HCT116 (cell line): ENCODE results near the gene TMEM181. TPM values are rescaled to one million over a fixed set of nuclear protein-coding genes. Genes with fewer than 3 reads are reported as not detected.
A peak's percentile ranks its signal among the peaks of the same experiment; 100 is the strongest.

Experiments
- ATAC-seq: fragments of 200-7000 bp; cut with Tn5 transposase; 2 replicates; pipeline ENCODE4 v1.9.1; 2020; ENCODE audit warnings: mild to moderate bottlenecking, moderate library complexity
- BruUV-seq: library from RNA; stranded (reverse); fragments of 400-500 nt; replicated peaks from 2 replicates; lab custom pipeline; 2021; lab: Mats Ljungman, UMichigan
- CTCF ChIA-PET: fragments of 300-600 bp; sonication (Branson Sonifier 250); formaldehyde crosslinking; loops from one replicate; lab custom pipeline; 2021; ENCODE audit warnings: antibody characterized with exemption; lab: Charles Lee
- POLR2A ChIA-PET: fragments of 300-600, 350-600 bp; sonication (Branson Sonifier 250); formaldehyde crosslinking; loops from one replicate; lab custom pipeline; 2021; ENCODE audit warnings: antibody characterized with exemption; lab: Charles Lee
- RAD21 ChIA-PET, 2 experiments: fragments of 300-600 bp; sonication (Branson Sonifier 250); formaldehyde crosslinking; loops; one replicate each; lab custom pipeline; 2023; ENCODE audit warnings: low total read pairs in 2 of 2; ENCODE audit not compliant: uncharacterized antibody in 2 of 2, unreplicated experiment in 2 of 2, low non-redundant PET in 1 of 2; lab: Charles Lee
- DNase-seq: peaks from one replicate; pipeline ENCODE4 v3.0.0-alpha.2; 2010; ENCODE audit warnings: low read depth, low spot score
- H2AFZ ChIP-seq: fragments of 200-600 bp; shearing (Covaris generic), sonication (generic); 2 replicates; pipeline ENCODE4 v1.6.1; 2017; ENCODE audit warnings: low read depth, mixed run types, mixed read lengths, antibody characterized with exemption, low read length; ENCODE audit not compliant: poor library complexity, severe bottlenecking
- H3K27ac ChIP-seq: 2 replicates; pipeline ENCODE4 v1.5.1; 2012; ENCODE audit warnings: low read depth, low read length
- H3K27me3 ChIP-seq: fragments of 200-600 bp; sonication (generic); 2 replicates; pipeline ENCODE4 v1.6.1; 2016; ENCODE audit warnings: mixed run types, low read length, mixed read lengths; ENCODE audit not compliant: insufficient read depth
- H3K36me3 ChIP-seq, 2 experiments: fragments of 200-500 bp in 1 of 2; fragments of 200-600 bp in 1 of 2; sonication (Bioruptor generic) in 1 of 2; sonication (generic) in 1 of 2; 2 replicates each; pipeline versions ENCODE4 v1.5.1 to v1.6.1; 2014 to 2016; ENCODE audit warnings: low read length in 2 of 2, inconsistent platforms in 1 of 2, mixed read lengths in 1 of 2, mixed run types in 1 of 2; ENCODE audit not compliant: insufficient read depth in 2 of 2, control insufficient read depth in 1 of 2
- H3K4me1 ChIP-seq, 2 experiments: fragments of 200-600 bp in 1 of 2; sonication (generic) in 1 of 2; 2 replicates each; pipeline versions ENCODE4 v1.5.1 to v1.6.1; 2012 to 2017; ENCODE audit warnings: low read length in 2 of 2, inconsistent platforms in 1 of 2, mild to moderate bottlenecking in 1 of 2, mixed read lengths in 1 of 2, mixed run types in 1 of 2, moderate library complexity in 1 of 2; ENCODE audit not compliant: insufficient read depth in 2 of 2, control insufficient read depth in 1 of 2
- H3K4me2 ChIP-seq: fragments of 200-600 bp; sonication (generic); 2 replicates; pipeline ENCODE4 v1.6.1; 2017; ENCODE audit warnings: mixed run types, low read length, mixed read lengths
- H3K4me3 ChIP-seq, 2 experiments: fragments of 200-600 bp in 1 of 2; sonication (generic) in 1 of 2; replicated peaks in 1 of 2; 2 replicates each; pipeline ENCODE4 v1.5.1; 2011 to 2016; ENCODE audit warnings: low read length in 2 of 2, control low read depth in 1 of 2, low read depth in 1 of 2, mild to moderate bottlenecking in 1 of 2, mixed read lengths in 1 of 2, mixed run types in 1 of 2
- H3K79me2 ChIP-seq: fragments of 200-600 bp; sonication (generic); 2 replicates; pipeline ENCODE4 v1.6.1; 2017; ENCODE audit warnings: mild to moderate bottlenecking, mixed run types, low read length, moderate library complexity, mixed read lengths; ENCODE audit not compliant: insufficient read depth
- H3K9ac ChIP-seq: fragments of 200-600 bp; sonication (generic); 2 replicates; pipeline ENCODE4 v1.6.1; 2016; ENCODE audit warnings: low read length, mixed read lengths
- H3K9me2 ChIP-seq: fragments of 200-600 bp; sonication (generic), shearing (Covaris generic); 2 replicates; pipeline ENCODE4 v1.6.1; 2017; ENCODE audit warnings: mixed run types, mild to moderate bottlenecking, moderate library complexity; ENCODE audit not compliant: insufficient read depth
- H3K9me3 ChIP-seq, 2 experiments: fragments of 200-500 bp in 1 of 2; fragments of 200-600 bp in 1 of 2; sonication (Bioruptor generic) in 1 of 2; sonication (generic) in 1 of 2; 2 replicates each; pipeline ENCODE4 v1.6.1; 2014 to 2017; ENCODE audit warnings: low read length in 2 of 2, mixed read lengths in 2 of 2, inconsistent platforms in 1 of 2, low read depth in 1 of 2, mild to moderate bottlenecking in 1 of 2, mixed run types in 1 of 2, moderate library complexity in 1 of 2; ENCODE audit not compliant: control insufficient read depth in 1 of 2, insufficient read depth in 1 of 2
- H4K20me1 ChIP-seq: fragments of 200-600 bp; sonication (generic), shearing (Covaris generic); 2 replicates; pipeline ENCODE4 v1.6.1; 2017; ENCODE audit warnings: mixed run types, mild to moderate bottlenecking, moderate library complexity; ENCODE audit not compliant: insufficient read depth
- CBX3 ChIP-seq: IDR thresholded peaks from 2 replicates; pipeline ENCODE4 v1.6.1; 2012; ENCODE audit warnings: low read depth
- CEBPB ChIP-seq: IDR thresholded peaks from 2 replicates; pipeline ENCODE4 v1.6.1; 2012; ENCODE audit warnings: low read depth
- CTCF ChIP-seq, 3 experiments: fragments of 200-600 bp in 1 of 3; sonication (generic) in 1 of 3; IDR thresholded peaks in 2 of 3; conservative IDR thresholded peaks in 1 of 3; 2 replicates each; pipeline ENCODE4 v1.5.1; 2012 to 2017; ENCODE audit warnings: low read depth in 2 of 3, low read length in 2 of 3, antibody characterized with exemption in 1 of 3, borderline replicate concordance in 1 of 3, control low read depth in 1 of 3, mild to moderate bottlenecking in 1 of 3, mixed read lengths in 1 of 3, mixed run types in 1 of 3, moderate library complexity in 1 of 3; ENCODE audit not compliant: insufficient read depth in 1 of 3
- EGR1 ChIP-seq: IDR thresholded peaks from 2 replicates; pipeline ENCODE4 v1.6.1; 2012; ENCODE audit warnings: low read depth
- ELF1 ChIP-seq: IDR thresholded peaks from 2 replicates; pipeline ENCODE4 v1.6.1; 2012; ENCODE audit warnings: low read depth, borderline replicate concordance
- EZH2 ChIP-seq: fragments of 200-600 bp; sonication (generic); IDR thresholded peaks from 2 replicates; pipeline ENCODE4 v1.6.1; 2017; ENCODE audit warnings: antibody characterized with exemption, mixed run types
- EZH2phosphoT487 ChIP-seq: fragments of 200-600 bp; IDR thresholded peaks from 2 replicates; pipeline ENCODE4 v1.6.1; 2018; ENCODE audit warnings: antibody characterized with exemption, borderline replicate concordance
- FOSL1 ChIP-seq: IDR thresholded peaks from 2 replicates; pipeline ENCODE4 v1.6.1; 2012; ENCODE audit warnings: low read depth
- POLR2AphosphoS5 ChIP-seq: IDR thresholded peaks from 2 replicates; pipeline ENCODE4 v1.6.1; 2011; ENCODE audit warnings: mild to moderate bottlenecking, low read depth, low read length, moderate library complexity
- RAD21 ChIP-seq: IDR thresholded peaks from 2 replicates; pipeline ENCODE4 v1.6.1; 2012; ENCODE audit warnings: low read depth, mild to moderate bottlenecking
- SIN3A ChIP-seq: IDR thresholded peaks from 2 replicates; pipeline ENCODE4 v1.6.1; 2012; ENCODE audit warnings: low read depth
- SP1 ChIP-seq: IDR thresholded peaks from 2 replicates; pipeline ENCODE4 v1.6.1; 2012; ENCODE audit warnings: low read depth
- SRF ChIP-seq: IDR thresholded peaks from 2 replicates; pipeline ENCODE4 v1.6.1; 2012; ENCODE audit warnings: low read depth
- YY1 ChIP-seq: IDR thresholded peaks from 2 replicates; pipeline ENCODE4 v1.6.1; 2011; ENCODE audit warnings: low read length, low read depth, moderate library complexity, mild to moderate bottlenecking; ENCODE audit not compliant: insufficient replicate concordance; ENCODE audit errors: extremely low read depth
- ZBTB33 ChIP-seq: IDR thresholded peaks from 2 replicates; pipeline ENCODE4 v1.6.1; 2011; ENCODE audit warnings: mild to moderate bottlenecking, low read length, moderate library complexity; ENCODE audit not compliant: insufficient replicate concordance; ENCODE audit errors: extremely low read depth
- ZFX ChIP-seq: fragments of 450-650 bp; IDR thresholded peaks from 2 replicates; pipeline ENCODE4 v1.6.1; 2017
- intact Hi-C: fragments of 100-400 bp; cut with micrococcal nuclease; formaldehyde crosslinking; loops from 2 replicates; pipeline ENCODE4 v1.10.0; 2022
- total RNA-seq: library from RNA; stranded (reverse); gene quantifications from one replicate; pipeline ENCODE4 v1.2.1, GENCODE V29; 2021; ENCODE audit not compliant: unreplicated experiment
- TF ChIP-seq, protein P1 (sequence below): IDR thresholded peaks from 2 replicates; pipeline ENCODE4 v1.6.1; 2012
- TF ChIP-seq, protein P2 (sequence below): IDR thresholded peaks from 2 replicates; pipeline ENCODE4 v1.6.1; 2012

Gene TMEM181
- total RNA-seq, 1 experiment from 2014 or later: 34.4 TPM

- ATAC-seq: no peak
- Histone ChIP-seq H3K4me1 (peaks cover 6 to 23% of the 10 kb centered on the region in 2 experiments; a peak in 3 of 4 replicates), H3K79me2 (peaks cover 56% of the 10 kb centered on the region), H3K27ac (peak overlapping the region; percentile 79), H4K20me1 (0 out of 2 replicates have a peak, but pooled peaks cover 4% of the 10 kb centered on the region), H3K9me3 (no peaks in the 10 kb centered on the region), H2AFZ (no peak overlapping the region), H3K4me2 (peak overlapping the region; percentile 95), H3K9ac (peak overlapping the region; percentile 93), H3K27me3 (no peaks in the 10 kb centered on the region), H3K4me3 (peak overlapping the region; percentile 75 to 82), H3K36me3 (no peaks in the 10 kb centered on the region), H3K9me2 (no peaks in the 10 kb centered on the region)
- no peak for DNase-seq
- ChIA-PET POLR2A (no interaction called here), RAD21 (no interaction called here), CTCF (no interaction called here)
- TF ChIP-seq CBX3 (no peak), ZFX (no peak), SIN3A (no peak), FOSL1 (no peak)
- TSS peak; percentile 70 for BruUV-seq
- intact Hi-C loops: no loop called here
These were observed 987 bp downstream of the TMEM181 start for GRCh38 chr6:158560836-158561320.

DNA sequence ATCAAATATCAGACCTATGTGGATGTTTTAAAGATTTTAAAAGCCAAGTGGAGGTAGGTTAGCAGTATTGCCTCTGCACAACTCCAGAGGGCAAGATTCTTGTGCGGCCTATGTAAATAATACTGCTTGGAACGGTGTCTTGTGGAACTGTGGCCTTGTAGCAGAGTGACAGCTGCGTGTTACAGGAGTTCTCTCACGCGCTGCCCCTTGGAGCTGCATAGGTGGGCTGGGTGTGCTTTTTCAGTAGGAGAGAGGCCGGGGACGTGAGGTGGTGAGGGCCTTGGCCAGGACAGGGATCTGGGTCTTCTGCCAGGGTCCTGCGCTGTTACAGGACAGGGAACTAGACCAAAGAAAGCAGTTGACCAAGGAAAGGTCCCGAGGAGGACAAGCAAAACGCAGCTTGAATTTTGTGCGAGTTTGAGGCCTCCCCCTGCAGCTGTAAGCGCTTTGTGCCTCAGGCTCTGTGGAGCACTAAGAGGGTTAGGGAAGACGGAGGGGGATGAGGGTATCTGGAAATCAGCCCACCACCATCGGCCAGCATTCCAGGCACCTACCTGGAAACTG is 1.5 kb downstream of the TMEM181 start:
- Histone ChIP-seq H3K9me3 (no peaks in the 10 kb centered on the region), H2AFZ (no peak overlapping the region), H3K9ac (peak overlapping the region; percentile 93), H3K4me2 (peak overlapping the region; percentile 95), H3K4me3 (peak overlapping the region; percentile 75 to 82), H3K27ac (no peak overlapping the region; the same call in 1 of the 2 replicates), H3K9me2 (no peaks in the 10 kb centered on the region), H3K4me1 (peaks cover 6 to 23% of the 10 kb centered on the region in 2 experiments; a peak in 3 of 4 replicates), H3K27me3 (no peaks in the 10 kb centered on the region), H3K79me2 (peaks cover 61% of the 10 kb centered on the region), H3K36me3 (no peaks in the 10 kb centered on the region), H4K20me1 (0 out of 2 replicates have a peak, but pooled peaks cover 4% of the 10 kb centered on the region)
- ChIA-PET CTCF (no interaction called here), POLR2A (no interaction called here), RAD21 (no interaction called here)
- DNase-seq: no peak
- no peak for ATAC-seq
- intact Hi-C loops: no loop called here
- no TSS peak for BruUV-seq
- TF ChIP-seq CEBPB: no peak
- no peak for TF ChIP-seq RAD21
- no peak for TF ChIP-seq EGR1
- no peak for TF ChIP-seq ZBTB33
- no peak for TF ChIP-seq ELF1
- TF ChIP-seq POLR2AphosphoS5: no peak
- no peak for TF ChIP-seq YY1
- TF ChIP-seq EZH2phosphoT487: no peak
- no peak for TF ChIP-seq SRF
- no peak for TF ChIP-seq CTCF (IDR thresholded peaks at IDR 0.05 in 2 of 3, conservative IDR thresholded peaks at IDR 0.05 in 1 of 3; ENCODE audit: borderline replicate concordance in 1 of 3, insufficient read depth in 1 of 3, low read depth in 2 of 3, low read length in 2 of 3)
- TF ChIP-seq, protein P1, sequence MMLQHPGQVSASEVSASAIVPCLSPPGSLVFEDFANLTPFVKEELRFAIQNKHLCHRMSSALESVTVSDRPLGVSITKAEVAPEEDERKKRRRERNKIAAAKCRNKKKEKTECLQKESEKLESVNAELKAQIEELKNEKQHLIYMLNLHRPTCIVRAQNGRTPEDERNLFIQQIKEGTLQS: no peak
- no peak for TF ChIP-seq SP1
- TF ChIP-seq EZH2: no peak
- TF ChIP-seq, protein P2, sequence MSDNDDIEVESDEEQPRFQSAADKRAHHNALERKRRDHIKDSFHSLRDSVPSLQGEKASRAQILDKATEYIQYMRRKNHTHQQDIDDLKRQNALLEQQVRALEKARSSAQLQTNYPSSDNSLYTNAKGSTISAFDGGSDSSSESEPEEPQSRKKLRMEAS: no peak
